BJ (cell line): ENCODE data around the gene NFIA. TPM values are rescaled to one million over a fixed set of nuclear protein-coding genes. Genes with fewer than 3 reads are reported as not detected.

Source experiments
- CTCF ChIA-PET: fragments of 350-600 bp; formaldehyde crosslinking; extraction: SDS; loops from one replicate; lab custom pipeline; 2021; ENCODE audit warnings: antibody characterized with exemption, inconsistent platforms; lab: Yijun Ruan, JAX
- POLR2A ChIA-PET: fragments of 300-600 bp; sonication (Branson Sonifier 250); formaldehyde crosslinking; extraction: SDS; loops from one replicate; lab custom pipeline; 2021; ENCODE audit warnings: antibody characterized with exemption; lab: Charles Lee
- DNase-seq: peaks from one replicate; pipeline ENCODE4 v3.0.0-alpha.2; 2011; ENCODE audit warnings: low read depth
- H3K27me3 ChIP-seq: 2 replicates; pipeline ENCODE4 v1.6.0; 2011; ENCODE audit warnings: low read length; ENCODE audit not compliant: control insufficient read depth, insufficient read depth
- H3K36me3 ChIP-seq: 2 replicates; pipeline ENCODE4 v1.5.1; 2011; ENCODE audit warnings: low read length; ENCODE audit not compliant: control insufficient read depth, insufficient read depth
- H3K4me3 ChIP-seq: 2 replicates; pipeline ENCODE4 v1.5.1; 2011; ENCODE audit warnings: low read depth, mild to moderate bottlenecking, control low read depth, low read length
- polyA plus RNA-seq: library from polyadenylated mRNA; depleted of rRNA; stranded (reverse); fragments of >200 nt; gene quantifications from 2 replicates; pipeline ENCODE4 v1.2.3, GENCODE V29; 2011
- TF ChIP-seq, protein P1 (sequence below): IDR thresholded peaks from 2 replicates; pipeline ENCODE4 v1.5.1; 2011; ENCODE audit warnings: low read depth, mild to moderate bottlenecking, control low read depth, inconsistent platforms, low read length, moderate library complexity; ENCODE audit not compliant: insufficient read depth

NFIA gene
- polyA plus RNA-seq, 1 experiment = 4.5 TPM

DNA sequence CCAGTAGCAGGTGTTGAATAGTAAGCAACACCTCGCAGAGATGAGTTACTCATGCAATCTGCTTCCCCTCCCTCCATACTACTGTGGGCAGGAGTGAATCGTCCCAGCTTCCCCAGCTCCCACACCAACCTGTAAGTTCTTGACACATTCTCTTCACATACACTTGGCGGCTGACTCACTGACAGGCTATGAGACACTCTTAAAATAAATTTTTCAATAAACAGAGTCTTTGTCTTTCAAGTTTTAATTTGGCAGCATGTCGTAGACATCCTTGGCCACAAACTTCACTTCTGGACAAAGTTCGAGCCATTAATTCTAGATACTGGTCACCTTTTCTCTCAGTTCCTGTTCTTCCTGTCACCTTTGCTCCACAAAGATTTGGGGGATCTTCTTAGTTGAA lies 351.9 kb downstream of the NFIA start:
- DNase-seq = no peak
- ChIA-PET CTCF (interaction anchor here (0.6 to 1.3 kb wide), 2 partner anchors 9 to 384 kb away, joined by 3 to 4 read pairs; no protein-coding TSS in a partner anchor), POLR2A (no interaction called here)
- no peaks in the 10 kb centered on the region for H3K36me3 ChIP-seq
- H3K27me3 ChIP-seq = no peaks in the 10 kb centered on the region
- H3K4me3 ChIP-seq = no peak overlapping the region
- TF ChIP-seq, protein P1, sequence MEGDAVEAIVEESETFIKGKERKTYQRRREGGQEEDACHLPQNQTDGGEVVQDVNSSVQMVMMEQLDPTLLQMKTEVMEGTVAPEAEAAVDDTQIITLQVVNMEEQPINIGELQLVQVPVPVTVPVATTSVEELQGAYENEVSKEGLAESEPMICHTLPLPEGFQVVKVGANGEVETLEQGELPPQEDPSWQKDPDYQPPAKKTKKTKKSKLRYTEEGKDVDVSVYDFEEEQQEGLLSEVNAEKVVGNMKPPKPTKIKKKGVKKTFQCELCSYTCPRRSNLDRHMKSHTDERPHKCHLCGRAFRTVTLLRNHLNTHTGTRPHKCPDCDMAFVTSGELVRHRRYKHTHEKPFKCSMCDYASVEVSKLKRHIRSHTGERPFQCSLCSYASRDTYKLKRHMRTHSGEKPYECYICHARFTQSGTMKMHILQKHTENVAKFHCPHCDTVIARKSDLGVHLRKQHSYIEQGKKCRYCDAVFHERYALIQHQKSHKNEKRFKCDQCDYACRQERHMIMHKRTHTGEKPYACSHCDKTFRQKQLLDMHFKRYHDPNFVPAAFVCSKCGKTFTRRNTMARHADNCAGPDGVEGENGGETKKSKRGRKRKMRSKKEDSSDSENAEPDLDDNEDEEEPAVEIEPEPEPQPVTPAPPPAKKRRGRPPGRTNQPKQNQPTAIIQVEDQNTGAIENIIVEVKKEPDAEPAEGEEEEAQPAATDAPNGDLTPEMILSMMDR = no peak

DNA sequence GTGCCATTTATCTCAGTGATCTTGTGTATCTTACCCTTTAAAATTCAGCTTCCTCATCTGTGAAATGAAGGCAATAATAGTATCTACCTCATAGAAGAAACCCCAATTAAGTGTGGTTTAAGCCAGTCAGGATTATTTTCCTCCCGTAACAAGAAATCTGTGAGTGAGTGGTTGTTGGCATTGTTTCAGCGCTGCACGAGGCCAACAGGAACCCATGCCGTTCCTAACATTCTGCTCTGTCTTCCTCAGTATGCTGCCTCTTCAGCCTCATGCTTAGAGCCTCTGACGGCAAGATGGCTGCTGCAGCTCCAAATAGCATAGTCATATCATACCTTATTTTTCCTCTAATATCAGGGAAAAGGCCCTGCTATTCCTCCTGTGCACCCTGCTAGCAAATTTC lies 352.9 kb downstream of the NFIA start:
- Histone ChIP-seq H3K4me3 (no peak overlapping the region), H3K27me3 (no peaks in the 10 kb centered on the region), H3K36me3 (no peaks in the 10 kb centered on the region)
- ChIA-PET CTCF (no interaction called here), POLR2A (no interaction called here)
- TF ChIP-seq, protein P1 = no peak
- DNase-seq = no peak

DNA sequence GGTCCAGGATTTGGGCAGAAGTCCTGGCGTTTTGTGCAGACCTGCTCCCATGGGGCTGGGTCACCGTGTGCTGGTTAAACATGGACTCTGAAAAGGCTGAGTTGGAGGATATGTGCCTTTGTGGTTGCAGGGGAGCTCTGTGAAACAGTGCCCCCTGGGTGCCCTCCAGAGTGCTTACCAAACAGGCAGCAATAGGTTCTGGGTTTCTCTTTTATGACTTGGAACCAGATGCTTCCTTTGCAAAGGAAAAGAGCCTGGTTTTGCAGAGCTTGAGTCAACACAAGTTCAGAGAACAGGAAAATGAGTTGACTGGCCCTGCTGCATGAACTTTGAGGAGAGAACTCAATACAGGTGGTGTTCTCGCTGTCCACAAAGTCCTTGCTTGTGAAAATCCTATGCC lies 353.7 kb downstream of the NFIA start:
- POLR2A ChIA-PET = no interaction called here
- no peak for DNase-seq
- Histone ChIP-seq H3K36me3 (no peaks in the 10 kb centered on the region), H3K4me3 (no peak overlapping the region), H3K27me3 (no peaks in the 10 kb centered on the region)
- TF ChIP-seq, protein P1 = no peak
- CTCF ChIA-PET = interaction anchor here (2.8 kb wide), 1 partner anchor 10 kb away, joined by 8 read pairs; no protein-coding TSS in a partner anchor

DNA sequence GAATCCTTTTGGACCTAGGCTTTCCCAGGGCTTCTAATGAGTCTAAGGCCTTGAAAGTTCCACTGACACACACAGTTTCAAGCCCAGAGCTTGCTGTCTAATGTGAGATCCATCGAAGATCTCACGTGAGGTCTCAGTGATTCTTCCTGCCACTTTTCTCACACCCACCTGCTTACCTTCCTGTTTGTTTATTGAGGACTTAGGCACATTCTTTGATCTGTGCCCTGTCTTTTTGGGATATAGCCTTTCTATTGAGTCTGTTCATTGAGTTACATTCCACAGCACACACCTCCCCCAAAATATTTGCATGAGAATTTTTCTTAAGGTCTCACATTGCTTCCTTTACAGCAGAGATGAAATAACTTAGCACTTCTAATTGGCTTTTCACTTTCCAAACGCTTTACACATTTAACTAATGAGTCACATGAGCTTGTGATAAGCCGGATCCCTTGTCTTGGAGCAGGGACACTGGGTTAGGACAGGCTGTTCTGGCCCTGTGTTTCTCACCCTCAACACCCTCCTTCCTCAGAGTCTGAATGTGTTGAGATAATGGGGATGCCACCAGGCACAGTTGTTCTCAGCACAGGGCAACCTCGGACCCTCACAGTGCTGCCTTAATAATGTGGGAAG lies 354.2 kb downstream of the NFIA start:
- ChIA-PET CTCF (interaction anchor here (1.4 to 2.8 kb wide), 3 partner anchors 11 to 386 kb away, joined by 4 to 9 read pairs (median 8); no protein-coding TSS in a partner anchor), POLR2A (no interaction called here)
- TF ChIP-seq, protein P1 = no peak
- Histone ChIP-seq H3K36me3 (no peaks in the 10 kb centered on the region), H3K4me3 (no peak overlapping the region), H3K27me3 (no peaks in the 10 kb centered on the region)
- no peak for DNase-seq

DNA sequence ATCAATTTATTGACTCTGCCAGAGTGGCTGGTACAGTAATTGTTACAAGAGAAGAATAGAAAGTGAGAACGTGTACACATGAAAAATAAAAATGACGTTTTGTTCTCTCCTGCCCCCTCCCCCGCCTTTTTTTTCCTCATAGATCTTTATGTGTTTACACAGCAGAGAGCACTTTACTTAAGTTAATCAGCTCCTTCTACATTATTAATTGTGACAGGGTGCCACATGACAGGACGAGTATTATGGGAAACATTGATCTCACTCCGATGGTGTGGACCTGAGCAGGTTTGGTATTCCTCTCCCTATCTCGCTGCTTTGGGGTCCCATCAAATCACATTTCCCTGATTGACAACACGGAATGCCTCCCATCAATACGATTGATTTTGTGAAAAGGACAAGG lies 356.9 kb downstream of the NFIA start:
- no peak for DNase-seq
- H3K27me3 ChIP-seq = no peaks in the 10 kb centered on the region
- H3K4me3 ChIP-seq = no peak overlapping the region
- ChIA-PET CTCF (interaction anchor here (0.6 kb wide), 1 partner anchor 393 kb away, joined by 3 read pairs; no protein-coding TSS in a partner anchor), POLR2A (no interaction called here)
- TF ChIP-seq, protein P1 = no peak
- H3K36me3 ChIP-seq = no peaks in the 10 kb centered on the region
